Natural killer cell treated with Interleukin-12 subunit alpha and Interleukin-12 subunit beta and Interleukin-15 and Interleukin-18, amount 100 ng/mL, for 72 hours (primary cell): ENCODE measurements around the gene PDE4D. TPM values are rescaled to one million over a fixed set of nuclear protein-coding genes. Genes with fewer than 3 reads are reported as not detected.
"Not testable (repeated sequence)": the region's sequence is repeated elsewhere in the genome, so short reads cannot be mapped to it uniquely, and the experiment has no call there.

Experiments used
- ATAC-seq, 2 donors: fragments of 150-1000 bp; cut with Tn5 transposase in 1 of 2; sonication (Bioruptor Pico), chemical (Tn5 transposase) in 1 of 2; 2 replicates each; pipeline ENCODE4 v1.10.0; 2021
- DNase-seq: peaks from one replicate; pipeline ENCODE4 v3.0.0; 2022; ENCODE audit warnings: low spot score
- H3K27ac Mint-ChIP-seq, 2 donors: 1 replicate in 1 of 2; 2 replicates in 1 of 2; pipeline ENCODE4 v1.8.0; 2022; ENCODE audit warnings: mixed read lengths in 2 of 2, mild to moderate bottlenecking in 1 of 2, moderate library complexity in 1 of 2
- H3K27me3 Mint-ChIP-seq, 2 donors: 1 replicate in 1 of 2; 2 replicates in 1 of 2; pipeline ENCODE4 v1.8.0; 2022; ENCODE audit warnings: mixed read lengths in 2 of 2
- H3K36me3 Mint-ChIP-seq: one replicate; pipeline ENCODE4 v1.8.0; 2022; ENCODE audit warnings: mixed read lengths
- H3K4me1 Mint-ChIP-seq, 2 donors: 1 replicate in 1 of 2; 2 replicates in 1 of 2; pipeline ENCODE4 v1.8.0; 2022; ENCODE audit warnings: low read depth in 2 of 2, mixed read lengths in 2 of 2, mild to moderate bottlenecking in 1 of 2
- H3K4me3 Mint-ChIP-seq: one replicate; pipeline ENCODE4 v1.8.0; 2022; ENCODE audit warnings: mixed read lengths
- H3K9me3 Mint-ChIP-seq: 2 replicates; pipeline ENCODE4 v1.8.0; 2022; ENCODE audit warnings: mixed read lengths
- total RNA-seq, 2 donors: library from RNA; stranded (reverse); gene quantifications; one replicate each; pipeline ENCODE4 v1.2.3, GENCODE V29; 2022

PDE4D gene
- total RNA-seq, 2 donors from 2014 or later = 55.0 to 80.5 TPM

- not testable (repeated sequence) for DNase-seq, H3K27ac Mint-ChIP-seq, H3K36me3 Mint-ChIP-seq, H3K4me1 Mint-ChIP-seq, H3K4me3 Mint-ChIP-seq, ATAC-seq, H3K9me3 Mint-ChIP-seq
- peaks cover 0 to 15% of the 10 kb centered on the region in 2 donors for H3K27me3 Mint-ChIP-seq
Observed at GRCh38 chr5:59302509-59302908, 591.0 kb downstream of the PDE4D start.

- Mint-ChIP-seq H3K4me1 (peaks cover 9 to 11% of the 10 kb centered on the region in 2 donors), H3K36me3 (no peaks in the 10 kb centered on the region), H3K4me3 (no peak overlapping the region), H3K27me3 (peaks cover 0 to 15% of the 10 kb centered on the region in 2 donors), H3K9me3 (peaks cover 7% of the 10 kb centered on the region), H3K27ac (no peak overlapping the region)
- DNase-seq (no peak), ATAC-seq (no peak)
Observed at GRCh38 chr5:59301727-59302126, 591.8 kb downstream of the PDE4D start.

GRCh38 chr5:59300930-59301329 lies 592.6 kb downstream of the PDE4D start:
- DNase-seq = no peak
- Mint-ChIP-seq H3K4me3 (no peak overlapping the region), H3K4me1 (peaks cover 12 to 15% of the 10 kb centered on the region in 2 donors), H3K36me3 (no peaks in the 10 kb centered on the region), H3K27ac (no peak overlapping the region), H3K9me3 (peaks cover 4% of the 10 kb centered on the region), H3K27me3 (peaks cover 0 to 15% of the 10 kb centered on the region in 2 donors)
- ATAC-seq = no peak

GRCh38 chr5:59299006-59299405 lies 594.5 kb downstream of the PDE4D start:
- Mint-ChIP-seq H3K9me3 (no peaks in the 10 kb centered on the region), H3K36me3 (no peaks in the 10 kb centered on the region), H3K4me1 (peaks cover 12 to 15% of the 10 kb centered on the region in 2 donors), H3K27me3 (no peaks in the 10 kb centered on the region), H3K27ac (no peak overlapping the region), H3K4me3 (no peak overlapping the region)
- ATAC-seq = no peak
- no peak for DNase-seq

- DNase-seq = no peak
- Mint-ChIP-seq H3K4me1 (peaks cover 12 to 15% of the 10 kb centered on the region in 2 donors), H3K9me3 (no peaks in the 10 kb centered on the region)
Observed at GRCh38 chr5:59296317-59297264, 596.9 kb downstream of the PDE4D start.

GRCh38 chr5:59293700-59294099 lies 599.8 kb downstream of the PDE4D start:
- H3K27ac Mint-ChIP-seq = no peak overlapping the region
- DNase-seq (no peak), ATAC-seq (no peak)
- no peaks in the 10 kb centered on the region for H3K36me3 Mint-ChIP-seq
- no peaks in the 10 kb centered on the region for H3K9me3 Mint-ChIP-seq
- no peaks in the 10 kb centered on the region for H3K27me3 Mint-ChIP-seq
- no peak overlapping the region for H3K4me3 Mint-ChIP-seq
- peaks cover 12 to 15% of the 10 kb centered on the region in 2 donors for H3K4me1 Mint-ChIP-seq

More at GRCh38 chr5:59296317-59297264, 596.9 kb downstream of the PDE4D start:
- Mint-ChIP-seq H3K36me3 (no peaks in the 10 kb centered on the region), H3K4me3 (peak overlapping the region; percentile 13), H3K27me3 (no peaks in the 10 kb centered on the region), H3K27ac (no peak overlapping the region)
- no peak for ATAC-seq

- no peaks in the 10 kb centered on the region for H3K36me3 Mint-ChIP-seq
- no peak overlapping the region for H3K4me3 Mint-ChIP-seq
- H3K4me1 Mint-ChIP-seq = peaks cover 5 to 6% of the 10 kb centered on the region in 2 donors
- no peak for DNase-seq
- H3K27ac Mint-ChIP-seq = no peak overlapping the region
- no peak for ATAC-seq
- no peaks in the 10 kb centered on the region for H3K9me3 Mint-ChIP-seq
- H3K27me3 Mint-ChIP-seq = peaks cover 0 to 16% of the 10 kb centered on the region in 2 donors
Observed at GRCh38 chr5:59291941-59292340, 601.6 kb downstream of the PDE4D start.

GRCh38 chr5:59287884-59288283 lies 605.6 kb downstream of the PDE4D start:
- H3K27ac Mint-ChIP-seq = no peak overlapping the region
- H3K27me3 Mint-ChIP-seq = peaks cover 0 to 16% of the 10 kb centered on the region in 2 donors
- DNase-seq (no peak), ATAC-seq (no peak)
- H3K4me1 Mint-ChIP-seq = peaks cover 0 to 7% of the 10 kb centered on the region in 2 donors
- no peaks in the 10 kb centered on the region for H3K36me3 Mint-ChIP-seq
- no peaks in the 10 kb centered on the region for H3K9me3 Mint-ChIP-seq
- H3K4me3 Mint-ChIP-seq = no peak overlapping the region

- Mint-ChIP-seq H3K27me3 (peaks cover 0 to 16% of the 10 kb centered on the region in 2 donors), H3K36me3 (no peaks in the 10 kb centered on the region), H3K4me3 (no peak overlapping the region), H3K27ac (no peak overlapping the region), H3K4me1 (peaks cover 0 to 7% of the 10 kb centered on the region in 2 donors), H3K9me3 (no peaks in the 10 kb centered on the region)
- DNase-seq (no peak), ATAC-seq (peak; percentile 20 to 24)
Observed at GRCh38 chr5:59287361-59287760, 606.2 kb downstream of the PDE4D start.

GRCh38 chr5:59286510-59286909 lies 607.0 kb downstream of the PDE4D start:
- peaks cover 0 to 7% of the 10 kb centered on the region in 2 donors for H3K4me1 Mint-ChIP-seq
- no peak for DNase-seq
- H3K27ac Mint-ChIP-seq = no peak overlapping the region
- peaks cover 0 to 19% of the 10 kb centered on the region in 2 donors for H3K27me3 Mint-ChIP-seq
- ATAC-seq = no peak
- H3K9me3 Mint-ChIP-seq = no peaks in the 10 kb centered on the region
- no peaks in the 10 kb centered on the region for H3K36me3 Mint-ChIP-seq
- no peak overlapping the region for H3K4me3 Mint-ChIP-seq

- DNase-seq (no peak), ATAC-seq (no peak)
- Mint-ChIP-seq H3K4me3 (no peak overlapping the region), H3K27me3 (peaks cover 0 to 25% of the 10 kb centered on the region in 2 donors), H3K27ac (no peak overlapping the region), H3K36me3 (no peaks in the 10 kb centered on the region), H3K4me1 (peaks cover 0 to 7% of the 10 kb centered on the region in 2 donors), H3K9me3 (no peaks in the 10 kb centered on the region)
Observed at GRCh38 chr5:59285300-59286016, 608.1 kb downstream of the PDE4D start.

- no peak for DNase-seq
- Mint-ChIP-seq H3K4me3 (no peak overlapping the region), H3K36me3 (no peaks in the 10 kb centered on the region), H3K9me3 (no peaks in the 10 kb centered on the region), H3K27ac (no peak overlapping the region), H3K27me3 (peaks cover under 1 to 19% of the 10 kb centered on the region in 2 donors), H3K4me1 (peaks cover 0 to 7% of the 10 kb centered on the region in 2 donors)
- no peak for ATAC-seq
Observed at GRCh38 chr5:59282726-59283125, 610.8 kb downstream of the PDE4D start.

- Mint-ChIP-seq H3K9me3 (no peaks in the 10 kb centered on the region), H3K4me3 (no peak overlapping the region), H3K27ac (no peak overlapping the region), H3K4me1 (peaks cover 9 to 14% of the 10 kb centered on the region in 2 donors), H3K27me3 (peaks cover 3 to 31% of the 10 kb centered on the region in 2 donors), H3K36me3 (no peaks in the 10 kb centered on the region)
- no peak for DNase-seq
- ATAC-seq = no peak
Observed at GRCh38 chr5:59279979-59280378, 613.5 kb downstream of the PDE4D start.

GRCh38 chr5:59276917-59277372 lies 616.6 kb downstream of the PDE4D start:
- H3K9me3 Mint-ChIP-seq = no peaks in the 10 kb centered on the region
- no peak for DNase-seq
- H3K27ac Mint-ChIP-seq = no peak overlapping the region
- H3K36me3 Mint-ChIP-seq = no peaks in the 10 kb centered on the region
- ATAC-seq = no peak
- H3K4me3 Mint-ChIP-seq = no peak overlapping the region
- peaks cover 7 to 34% of the 10 kb centered on the region in 2 donors for H3K27me3 Mint-ChIP-seq
- peaks cover 8 to 10% of the 10 kb centered on the region in 2 donors for H3K4me1 Mint-ChIP-seq
